HG03039 (cell line): Measurements from ENCODE around the gene MIB2.
"Not testable (repeated sequence)": the region's sequence is repeated elsewhere in the genome, so short reads cannot be mapped to it uniquely, and the experiment has no call there.

Experiments
- ATAC-seq: cut with Tn5 transposase; IDR thresholded peaks from one replicate; pipeline ENCODE4 v1.9.1; 2021; ENCODE audit warnings: mild to moderate bottlenecking, moderate library complexity; ENCODE audit not compliant: unreplicated experiment

Gene MIB2

GRCh38 chr1:1626207-1627141 is 11.2 kb downstream of the MIB2 start:
- no peak for ATAC-seq

DNA sequence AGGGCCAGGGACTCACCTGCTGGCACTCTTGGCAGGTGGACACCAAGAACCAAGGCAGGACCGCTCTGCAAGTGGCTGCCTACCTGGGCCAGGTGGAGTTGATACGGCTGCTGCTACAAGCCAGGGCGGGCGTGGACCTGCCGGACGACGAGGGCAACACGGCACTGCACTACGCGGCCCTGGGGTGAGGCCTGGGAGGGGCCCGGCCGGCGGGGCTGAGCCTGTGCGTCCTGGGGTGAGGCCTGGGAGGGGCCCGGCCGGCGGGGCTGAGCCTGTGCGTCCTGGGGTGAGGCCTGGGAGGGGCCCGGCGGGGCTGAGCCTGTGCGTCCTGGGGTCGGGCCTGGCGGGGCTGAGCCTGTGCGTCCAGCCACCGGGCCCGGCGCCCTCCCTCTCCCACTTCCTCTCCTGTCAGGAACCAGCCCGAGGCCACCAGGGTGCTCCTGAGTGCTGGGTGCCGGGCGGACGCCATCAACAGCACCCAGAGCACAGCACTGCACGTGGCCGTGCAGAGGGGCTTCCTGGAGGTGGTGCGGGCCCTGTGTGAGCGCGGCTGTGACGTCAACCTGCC is 12.0 kb downstream of the MIB2 start:
- no peak for ATAC-seq

- no peak for ATAC-seq
Measured at GRCh38 chr1:1627829-1628753, 12.8 kb downstream of the MIB2 start.

DNA sequence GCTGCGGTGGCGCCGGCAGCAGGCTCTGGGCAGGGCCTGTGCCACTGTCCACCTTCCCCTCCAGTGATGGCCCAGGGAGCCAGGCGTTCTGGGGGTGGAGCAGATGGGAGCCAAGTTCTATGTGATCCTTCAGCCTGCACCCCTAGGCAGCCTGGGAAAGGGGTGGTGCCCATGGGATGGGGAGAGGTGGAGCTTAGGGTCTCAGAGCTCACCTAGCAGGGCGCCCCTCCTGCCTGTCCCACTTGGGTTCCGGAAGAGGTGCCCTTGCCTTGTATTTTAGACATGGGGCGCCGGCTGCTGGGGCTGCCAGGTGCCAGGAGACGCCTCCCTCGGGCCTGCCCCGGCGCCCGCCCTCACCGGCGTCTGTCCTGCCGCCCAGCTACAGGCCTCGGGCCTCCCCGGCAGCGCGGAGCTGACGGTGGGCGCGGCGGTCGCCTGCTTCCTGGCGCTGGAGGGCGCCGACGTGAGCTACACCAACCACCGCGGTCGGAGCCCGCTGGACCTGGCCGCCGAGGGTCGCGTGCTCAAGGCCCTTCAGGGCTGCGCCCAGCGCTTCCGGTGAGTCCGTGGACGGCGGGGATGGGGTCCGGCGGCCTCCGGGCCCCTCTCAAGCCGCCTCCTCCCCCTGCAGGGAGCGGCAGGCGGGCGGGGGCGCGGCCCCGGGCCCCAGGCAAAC is 13.6 kb downstream of the MIB2 start:
- ATAC-seq, result no peak

DNA sequence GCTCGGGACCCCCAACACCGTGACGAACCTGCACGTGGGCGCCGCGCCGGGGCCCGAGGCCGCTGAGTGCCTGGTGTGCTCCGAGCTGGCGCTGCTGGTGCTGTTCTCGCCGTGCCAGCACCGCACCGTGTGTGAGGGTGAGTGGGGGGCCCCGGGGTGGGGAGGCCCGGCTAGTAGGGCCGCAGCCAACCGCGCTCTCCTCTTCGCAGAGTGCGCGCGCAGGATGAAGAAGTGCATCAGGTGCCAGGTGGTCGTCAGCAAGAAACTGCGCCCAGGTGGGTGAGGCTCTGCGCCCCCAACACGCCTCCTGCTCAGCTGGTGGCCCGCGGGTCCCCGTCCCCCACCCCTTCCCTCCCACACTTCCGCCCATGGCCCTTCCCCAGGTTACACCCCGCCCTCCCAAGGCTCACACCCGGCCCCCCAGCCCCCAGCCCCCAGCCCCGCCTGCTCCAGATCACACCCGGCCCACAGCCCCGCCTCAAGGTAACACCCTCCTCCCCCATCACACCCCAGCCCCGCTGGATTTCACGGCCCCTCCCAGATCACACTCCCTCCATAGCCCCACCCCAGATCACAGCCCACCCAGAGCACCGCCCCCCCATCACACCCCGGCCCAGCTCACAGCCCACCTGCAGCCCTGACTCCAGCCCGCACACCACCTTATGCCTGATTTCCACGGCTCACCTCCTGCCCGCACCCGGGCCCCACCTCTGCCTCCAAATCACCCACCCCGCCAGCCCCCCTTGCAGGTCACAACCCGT is 14.3 kb downstream of the MIB2 start:
- ATAC-seq, result no peak

DNA sequence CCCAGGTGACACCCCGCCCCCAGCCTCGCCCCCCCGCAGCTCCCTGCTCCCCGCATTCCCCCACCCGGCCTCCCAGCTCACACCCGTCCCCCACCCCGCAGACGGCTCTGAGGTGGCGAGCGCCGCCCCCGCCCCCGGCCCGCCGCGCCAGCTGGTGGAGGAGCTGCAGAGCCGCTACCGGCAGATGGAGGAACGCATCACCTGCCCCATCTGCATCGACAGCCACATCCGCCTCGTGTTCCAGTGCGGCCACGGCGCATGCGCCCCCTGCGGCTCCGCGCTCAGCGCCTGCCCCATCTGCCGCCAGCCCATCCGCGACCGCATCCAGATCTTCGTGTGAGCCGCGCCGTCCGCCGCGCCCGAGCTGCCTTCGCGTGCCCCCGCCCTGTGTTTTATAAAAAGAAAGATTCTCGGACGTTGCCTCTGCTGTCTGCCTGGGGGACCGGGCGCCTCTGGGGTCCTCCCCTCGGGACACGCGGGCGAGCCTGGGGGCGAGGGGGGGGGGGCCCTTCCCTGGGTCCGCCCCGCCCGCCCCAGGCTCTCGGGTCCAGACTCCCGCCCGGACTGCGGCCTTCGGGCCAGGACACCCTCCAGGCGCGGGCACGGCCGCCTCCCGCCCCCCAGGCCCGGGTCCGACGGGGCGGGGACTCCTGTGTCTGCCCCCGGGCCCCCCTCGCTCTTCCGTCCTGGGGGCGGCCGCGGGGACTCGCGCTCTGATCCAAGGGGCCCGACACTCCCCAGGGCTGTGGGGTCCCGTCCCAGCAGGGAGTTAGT is 15.1 kb downstream of the MIB2 start:
- no peak for ATAC-seq

- ATAC-seq, result no peak
Measured at GRCh38 chr1:1630965-1631781, 15.9 kb downstream of the MIB2 start.

GRCh38 chr1:1631782-1632420 is 16.6 kb downstream of the MIB2 start, which contains the start of gene MMP23B:
TSS of gene MMP23B (plus strand) at chr1:1632173. CDS start at chr1:1632219, 46 bp downstream.
- no peak for ATAC-seq

- not testable (repeated sequence) for ATAC-seq
Measured at GRCh38 chr1:1633409-1633808, 18.1 kb downstream of the MIB2 start.

DNA sequence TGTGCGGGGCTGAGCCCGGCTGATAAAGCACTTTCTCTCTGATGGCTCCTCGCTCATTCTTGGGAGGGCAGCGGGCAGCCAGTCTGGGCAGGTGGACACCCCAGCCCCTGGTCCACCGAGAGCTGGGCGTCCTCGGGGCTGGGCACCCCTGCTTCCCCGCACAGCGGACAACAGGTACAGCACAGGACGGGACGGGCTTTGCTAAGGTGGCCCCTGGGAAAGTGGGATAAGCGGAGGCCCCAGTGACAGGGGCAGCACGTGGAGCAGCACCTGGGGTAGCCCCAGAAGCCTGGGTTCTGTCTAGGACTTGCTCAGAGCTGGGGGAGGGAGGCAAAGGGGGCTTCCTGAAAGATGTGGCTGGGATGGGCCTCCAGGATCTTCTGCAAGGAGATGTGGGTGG is 19.3 kb downstream of the MIB2 start:
- ATAC-seq, result not testable (repeated sequence)

DNA sequence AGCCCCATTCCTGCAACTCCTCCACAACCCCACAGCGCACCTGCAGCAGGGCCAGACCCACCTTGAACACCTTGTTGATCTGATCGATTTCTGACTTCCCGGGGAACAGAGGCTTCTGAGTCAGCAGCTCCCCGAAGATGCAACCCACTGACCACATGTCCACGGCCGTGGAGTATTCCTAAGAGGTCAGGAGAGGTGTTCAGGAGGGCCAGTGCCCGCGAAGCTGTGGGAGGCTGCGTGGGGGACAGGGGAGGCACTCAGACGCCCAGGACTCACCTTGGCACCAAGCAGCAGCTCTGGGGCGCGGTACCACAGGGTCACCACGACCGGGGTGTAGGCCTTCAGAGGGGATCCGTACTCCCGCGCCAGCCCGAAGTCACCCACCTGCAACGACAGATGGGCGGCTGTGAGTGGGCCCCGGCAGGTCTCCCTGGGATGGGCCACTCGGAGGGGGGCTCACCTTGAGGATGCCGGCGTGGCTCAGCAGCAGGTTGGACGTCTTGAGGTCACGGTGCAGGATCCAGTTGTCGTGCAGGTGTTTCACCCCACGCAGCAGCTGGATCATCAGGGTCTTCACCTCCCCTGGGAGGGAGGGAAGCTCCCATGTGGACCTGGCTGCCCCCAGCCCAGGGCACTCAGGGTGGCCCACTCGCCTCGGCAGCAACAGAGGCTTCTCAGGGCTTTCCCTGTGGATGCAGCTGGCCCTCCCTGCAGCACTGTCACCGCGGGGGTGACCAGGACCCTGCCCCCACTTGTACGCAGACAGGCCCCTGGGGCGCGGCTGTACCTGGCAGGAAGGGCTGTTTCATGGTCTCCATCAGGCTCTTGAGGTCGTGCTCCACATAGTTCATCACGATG is 21.6 kb downstream of the MIB2 start:
- ATAC-seq, result not testable (repeated sequence)

- not testable (repeated sequence) for ATAC-seq
Measured at GRCh38 chr1:1637479-1637875, 22.2 kb downstream of the MIB2 start.

DNA sequence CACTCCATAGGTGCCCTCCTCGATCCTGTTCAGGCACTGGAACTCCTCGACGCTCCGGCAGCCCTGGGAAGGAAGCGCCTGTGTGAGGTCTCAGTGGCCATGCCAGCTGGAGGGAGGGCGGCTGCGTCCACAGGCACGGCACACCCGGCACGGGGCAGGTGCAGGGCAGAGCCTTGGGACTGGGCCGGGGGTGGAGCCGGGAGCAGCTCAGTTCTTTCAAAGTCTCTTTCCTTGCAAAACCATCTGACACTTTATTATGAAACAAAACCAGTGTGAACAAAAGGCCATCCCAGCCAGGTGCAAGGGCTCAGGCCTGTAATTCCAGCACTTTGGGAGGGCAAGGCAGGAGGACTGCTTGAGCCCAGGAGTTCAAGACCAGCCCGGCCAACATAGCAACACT is 23.2 kb downstream of the MIB2 start:
- ATAC-seq, result not testable (repeated sequence)

DNA sequence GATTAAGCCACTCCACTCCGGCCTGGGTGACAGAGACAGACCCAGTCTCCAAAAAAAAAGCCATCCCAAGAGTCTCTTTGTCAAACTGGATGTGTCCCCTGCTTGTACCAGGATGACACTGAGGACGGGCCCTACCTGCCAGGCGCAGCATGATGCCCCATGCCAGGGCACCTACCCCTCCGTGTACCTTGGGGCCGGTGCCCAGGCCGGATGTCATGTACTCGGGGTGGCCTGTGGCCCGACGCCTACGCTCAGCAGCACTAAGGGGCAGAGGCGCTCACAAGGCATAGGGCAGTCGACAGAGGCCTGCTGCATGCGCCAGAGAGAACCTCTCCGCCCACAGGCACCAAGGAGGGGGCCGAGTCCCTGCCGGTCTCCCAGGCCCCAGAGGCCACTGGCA is 24.1 kb downstream of the MIB2 start:
- not testable (repeated sequence) for ATAC-seq

- ATAC-seq, result not testable (repeated sequence)
Measured at GRCh38 chr1:1640081-1640480, 24.8 kb downstream of the MIB2 start.

GRCh38 chr1:1640711-1641461 is 25.6 kb downstream of the MIB2 start:
- ATAC-seq, result not testable (repeated sequence)
